ENCODE data around the gene FTO.

Gene FTO

DNA sequence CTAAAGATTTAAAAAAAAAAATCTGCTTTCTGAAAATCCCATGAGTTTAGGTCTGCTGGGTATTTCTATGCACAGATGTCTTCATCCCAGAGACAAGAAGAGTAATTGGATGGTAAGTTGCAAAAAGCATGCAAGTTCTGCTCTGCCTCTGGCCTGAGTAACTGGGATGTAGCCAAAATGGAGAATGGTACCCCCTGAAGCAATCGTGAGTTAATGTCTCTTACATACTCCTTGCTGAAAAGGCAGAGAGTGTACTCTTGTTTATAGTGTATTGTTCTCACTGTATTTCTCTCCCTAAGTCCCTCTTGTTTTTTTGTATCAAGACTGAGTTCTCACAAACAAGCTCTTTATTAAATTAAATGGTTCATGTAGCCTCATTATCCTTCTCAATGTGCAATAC lies 323.6 kb downstream of the FTO start:
- no peak for DNase-seq

DNA sequence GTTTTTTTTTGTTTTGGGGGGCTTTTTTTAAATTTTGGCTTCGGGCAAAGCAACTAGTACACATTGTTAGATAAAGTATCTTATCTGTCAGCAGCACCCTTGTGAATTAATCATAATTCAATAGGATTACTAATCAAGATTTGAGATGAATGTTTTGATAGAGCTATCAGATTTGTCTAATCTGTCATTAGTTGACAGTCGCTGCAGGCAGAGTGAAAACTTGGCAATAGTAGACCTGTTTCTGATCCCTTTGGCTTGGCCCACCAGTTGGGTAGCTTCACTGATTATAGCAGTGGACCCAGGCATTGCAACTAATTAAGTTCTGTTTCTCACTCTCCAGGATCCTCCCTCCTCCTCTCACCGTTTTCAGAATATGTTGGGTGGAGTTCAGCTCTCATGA lies 324.0 kb downstream of the FTO start:
- no peak for DNase-seq

DNA sequence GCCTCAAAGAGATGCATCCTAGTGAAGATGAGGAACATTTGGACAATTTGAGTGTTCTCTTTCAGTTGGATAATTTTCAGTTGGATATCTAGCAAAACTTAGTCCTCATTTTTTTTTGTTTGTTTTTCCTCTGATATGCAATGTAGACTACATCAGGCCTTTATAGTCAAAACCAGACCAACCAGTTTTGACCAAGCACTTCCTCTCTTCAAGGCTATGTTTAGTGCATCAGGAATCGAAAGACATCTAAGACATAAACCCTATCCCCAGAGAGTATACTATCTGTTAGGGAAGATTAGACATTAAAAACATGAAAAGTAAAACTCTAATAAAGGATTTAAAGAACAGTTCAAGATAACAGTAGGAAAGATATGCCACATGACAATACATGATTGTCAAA lies 326.5 kb downstream of the FTO start:
- no peak for DNase-seq

- DNase-seq = no peak
Observed at GRCh38 chr16:54031107-54031760, 327.3 kb downstream of the FTO start.

DNA sequence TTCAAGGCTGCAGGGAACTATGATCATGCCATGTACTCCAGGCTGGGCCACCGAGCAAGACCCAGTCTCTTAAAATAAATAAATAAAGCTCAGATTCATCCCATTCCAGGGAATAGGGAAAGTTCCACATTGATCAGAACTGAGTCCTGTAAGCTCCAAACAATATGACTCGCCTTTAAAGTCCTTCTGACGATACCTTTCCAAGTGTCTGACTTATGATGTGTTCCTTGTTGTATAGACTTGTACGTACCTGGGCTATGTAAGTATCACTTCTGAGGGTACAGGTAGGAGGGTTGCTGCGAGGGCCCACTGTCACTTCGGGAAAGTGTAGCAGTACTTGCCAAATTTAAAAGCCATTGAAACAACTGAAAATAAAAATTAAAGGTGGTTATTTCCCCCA lies 329.8 kb downstream of the FTO start:
- DNase-seq = no peak

- DNase-seq = no peak
Observed at GRCh38 chr16:54034684-54035083, 330.7 kb downstream of the FTO start.

DNA sequence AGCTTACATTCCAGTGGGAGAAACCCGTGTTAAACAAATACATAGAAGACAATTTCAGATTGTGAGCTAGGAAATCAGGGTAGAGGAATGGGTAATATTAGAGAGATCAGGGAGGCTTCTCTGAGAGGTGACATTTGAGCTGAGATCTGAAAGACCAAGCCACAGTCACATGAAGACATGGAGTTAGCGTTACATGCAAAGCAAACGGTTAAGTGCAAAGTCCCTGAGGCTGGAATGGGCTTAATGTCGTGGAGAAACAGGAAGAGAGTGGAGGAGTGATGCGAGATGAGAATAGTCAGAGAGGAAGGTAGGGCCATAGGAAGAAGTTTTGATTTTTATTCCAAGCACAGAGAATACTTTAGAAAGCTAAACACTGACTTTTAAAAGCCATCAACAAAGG lies 336.5 kb downstream of the FTO start:
- no peak for DNase-seq

- DNase-seq = no peak
Observed at GRCh38 chr16:54040975-54041374, 337.0 kb downstream of the FTO start.

DNA sequence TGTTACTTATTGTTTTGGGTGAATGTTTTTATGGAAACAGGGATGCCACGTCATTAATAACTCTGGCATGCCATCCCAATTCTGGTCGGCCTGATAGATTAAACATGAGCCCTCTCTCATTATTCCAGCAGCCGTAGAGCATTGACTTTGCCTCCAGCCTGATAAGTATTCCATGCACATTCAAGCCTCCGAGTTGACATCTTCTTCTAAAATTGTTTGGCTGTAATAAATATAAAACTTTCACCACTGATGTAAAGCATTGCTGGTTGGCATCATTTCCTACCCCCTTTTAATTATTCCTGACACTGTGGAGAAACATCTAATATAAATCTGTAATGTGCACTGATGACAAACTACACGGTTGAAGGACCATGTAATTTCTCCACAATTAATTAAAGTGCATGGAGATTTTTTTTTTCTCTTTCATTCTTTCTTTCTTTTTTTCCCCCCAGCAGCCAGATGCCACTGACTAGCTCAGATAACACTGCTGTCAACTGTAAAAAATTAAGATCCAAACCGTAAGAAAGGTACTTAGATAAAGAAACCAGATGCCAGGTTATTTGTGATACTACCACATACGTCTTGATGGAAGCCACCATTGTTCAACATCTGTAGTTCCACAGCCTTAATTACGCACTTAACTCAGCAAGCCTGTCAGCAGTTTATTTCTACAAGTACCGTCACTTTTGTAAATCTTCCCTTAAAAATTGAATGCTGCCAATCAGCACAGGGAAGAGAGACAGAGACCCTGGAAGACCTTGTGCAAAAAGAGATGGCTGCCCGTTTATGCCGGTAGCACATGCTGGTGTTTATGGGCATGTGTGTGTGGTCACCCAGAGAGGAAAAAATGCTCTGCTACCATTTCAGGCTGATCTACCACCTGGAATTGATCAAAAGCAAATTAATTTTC lies 344.9 kb downstream of the FTO start:
- no peak for DNase-seq

DNA sequence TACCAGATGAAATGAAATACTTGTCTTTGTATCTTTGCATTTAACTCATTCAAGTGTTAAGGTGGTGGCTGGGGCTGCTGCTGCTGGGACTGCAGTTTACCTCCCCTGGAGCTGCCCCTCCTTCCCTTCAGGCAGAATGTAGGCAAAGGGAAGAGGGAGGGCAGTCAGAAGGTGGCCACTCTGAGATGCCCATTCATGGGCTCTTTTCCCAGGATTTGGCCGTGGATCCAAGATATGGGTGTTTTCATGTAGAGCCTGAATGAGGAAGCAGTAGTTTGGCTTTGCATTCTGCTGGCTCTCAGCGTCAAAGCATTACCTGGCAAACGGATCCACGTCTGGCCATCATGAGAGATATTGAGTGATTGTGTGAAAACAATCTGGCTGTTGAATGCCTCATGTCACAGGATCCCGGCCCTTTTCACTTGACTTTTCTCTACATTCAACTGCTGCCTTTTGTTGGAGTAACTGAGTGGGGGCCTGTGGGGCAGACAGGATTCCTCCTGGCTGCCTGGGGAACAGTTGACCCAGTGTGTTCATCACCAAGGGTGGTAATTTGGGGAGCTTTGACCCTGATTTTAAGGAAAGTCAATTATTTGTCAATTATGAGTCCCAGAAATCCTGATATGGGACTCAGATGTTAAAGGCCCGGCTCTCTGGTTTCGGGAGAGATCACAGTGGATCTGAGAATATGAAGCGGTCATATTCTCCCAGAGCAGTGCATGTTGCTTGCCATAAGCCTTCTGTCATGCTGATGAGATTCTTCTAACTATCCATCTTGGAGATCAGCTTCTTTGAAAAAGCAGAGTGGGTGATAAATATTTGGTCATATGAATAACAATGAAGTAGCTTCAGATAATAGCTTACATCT lies 345.9 kb downstream of the FTO start:
- no peak for DNase-seq

DNA sequence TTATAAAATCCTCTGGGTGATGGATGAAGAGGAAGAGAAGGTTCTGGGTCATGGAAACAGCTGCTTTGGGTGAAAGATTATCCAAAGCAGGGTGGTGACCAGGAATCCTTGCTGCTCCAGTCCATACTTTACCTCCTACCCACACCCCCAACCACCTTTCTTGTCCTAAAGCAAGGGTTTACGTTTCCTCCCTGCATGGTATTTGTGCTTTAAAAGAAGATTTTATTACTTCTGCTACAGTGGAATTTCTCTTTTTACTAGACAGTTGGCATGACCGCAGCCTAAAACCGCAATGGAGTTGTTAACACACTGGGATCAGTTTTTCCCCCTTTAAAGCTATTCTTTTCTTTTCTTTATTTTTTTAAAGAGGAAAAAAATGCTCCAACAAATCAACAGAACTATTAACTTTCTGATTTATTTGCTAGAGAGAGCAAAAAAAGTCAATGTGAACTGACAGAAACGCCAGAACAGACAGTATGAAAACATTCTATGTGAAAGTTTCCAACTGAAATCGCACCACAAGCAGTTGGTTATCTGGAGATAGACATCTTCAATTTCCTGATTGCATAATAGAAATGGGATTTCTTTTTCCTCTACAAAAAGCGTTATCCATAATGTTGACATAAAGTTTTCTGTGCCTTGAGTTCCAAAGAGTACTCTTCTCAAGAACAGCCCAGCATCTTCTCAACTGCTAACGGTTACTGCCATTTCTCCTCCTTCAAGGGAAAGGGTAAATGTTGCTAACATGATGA lies 346.7 kb downstream of the FTO start:
- DNase-seq = no peak

DNA sequence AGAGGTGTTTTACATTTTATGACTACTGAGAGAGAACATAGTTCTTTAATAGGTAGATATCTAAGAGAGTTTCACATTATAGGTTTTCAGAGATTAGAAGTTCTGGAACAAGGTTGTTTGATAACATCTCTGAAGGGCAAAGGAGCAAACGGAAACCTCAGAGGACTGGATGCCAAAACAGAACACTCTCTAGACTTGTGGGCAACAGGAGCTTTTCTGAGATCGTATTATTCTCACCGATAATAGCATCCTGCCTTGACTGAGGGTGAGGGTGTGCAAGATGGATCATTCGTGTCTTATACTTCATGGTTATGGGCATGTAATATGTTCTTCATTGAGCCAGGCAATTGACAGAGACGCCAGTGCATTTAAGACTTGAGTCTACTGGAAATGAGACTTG lies 347.9 kb downstream of the FTO start:
- no peak for DNase-seq

DNA sequence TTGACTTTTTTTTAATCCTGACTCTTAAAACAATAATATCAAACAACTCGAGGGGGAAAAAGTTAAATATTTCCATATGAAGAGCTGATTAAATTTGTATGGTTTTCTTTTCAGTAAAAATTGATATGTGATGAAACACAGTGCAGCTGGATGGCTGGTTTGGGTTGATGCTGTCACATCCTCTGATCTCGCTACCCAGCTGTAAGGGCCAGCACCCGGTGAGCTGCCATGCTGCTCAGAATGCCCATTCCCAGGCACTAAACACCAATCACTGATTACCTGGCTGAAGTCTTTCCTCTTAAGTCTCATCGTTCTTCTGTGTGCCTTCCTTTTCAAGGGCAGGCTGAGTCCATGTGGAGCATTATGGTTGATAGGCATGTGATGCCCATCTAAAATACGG lies 348.3 kb downstream of the FTO start:
- DNase-seq = no peak

DNA sequence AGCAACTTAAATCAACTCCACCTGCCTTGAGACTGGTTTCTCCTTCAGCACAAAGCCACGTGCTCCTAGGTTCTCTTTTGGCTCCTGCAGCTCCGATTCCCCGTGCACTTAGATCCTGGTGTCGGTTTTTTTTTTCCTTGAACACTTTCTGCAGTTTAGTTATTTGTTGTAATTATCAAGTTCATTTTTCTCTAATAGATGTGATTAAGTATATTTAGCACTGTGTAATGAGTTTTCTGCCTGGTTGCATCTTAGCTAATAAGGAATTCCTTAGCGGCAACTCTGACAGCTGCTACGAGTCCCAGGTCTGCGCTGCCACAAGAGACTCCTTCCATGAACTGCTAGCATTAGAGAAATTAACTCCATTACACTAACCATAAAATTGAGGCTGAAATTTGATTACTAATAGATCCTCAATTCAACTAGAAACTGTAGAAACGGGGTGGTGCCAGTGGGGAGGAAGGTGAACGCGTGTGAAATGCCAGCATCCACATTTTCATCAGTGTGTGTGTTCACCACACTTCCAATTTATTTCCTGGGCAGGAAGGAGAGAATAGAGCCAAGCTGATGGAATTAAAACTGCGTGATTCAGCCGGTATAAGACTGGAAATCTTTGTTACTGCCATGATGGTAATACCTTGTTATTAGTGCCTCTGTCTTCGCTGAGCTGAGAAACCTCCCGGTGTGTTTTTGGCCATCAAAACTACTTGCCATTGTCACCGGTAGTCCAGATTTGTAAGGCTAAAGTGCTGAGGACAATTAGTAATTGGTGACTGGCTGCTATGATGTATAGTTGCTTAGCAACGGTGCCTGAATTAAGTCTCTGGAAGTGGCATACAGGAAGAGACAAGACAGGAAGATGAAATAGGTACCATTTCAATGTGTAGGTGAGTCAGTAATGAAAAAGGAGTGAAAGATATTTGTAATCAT lies 350.2 kb downstream of the FTO start:
- no peak for DNase-seq

DNA sequence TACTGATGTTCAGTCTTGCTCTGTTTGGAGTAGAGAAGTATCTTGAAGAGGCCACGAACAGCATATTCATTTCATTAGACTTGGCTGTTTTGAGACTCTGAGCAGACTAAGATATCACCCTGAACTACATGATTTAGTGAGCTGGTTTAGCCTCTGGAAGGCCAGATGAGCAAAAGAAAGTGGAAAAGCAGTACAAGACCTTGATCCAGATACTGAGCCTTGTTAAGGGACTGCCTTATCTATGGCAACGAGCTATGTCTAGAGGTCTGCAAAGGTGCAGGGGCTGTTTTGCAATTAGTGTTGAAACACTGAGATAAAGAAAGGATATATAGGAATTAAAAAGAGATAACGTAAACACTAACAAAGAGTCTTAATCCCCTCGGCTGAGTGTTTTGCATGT lies 351.2 kb downstream of the FTO start:
- DNase-seq = no peak

DNA sequence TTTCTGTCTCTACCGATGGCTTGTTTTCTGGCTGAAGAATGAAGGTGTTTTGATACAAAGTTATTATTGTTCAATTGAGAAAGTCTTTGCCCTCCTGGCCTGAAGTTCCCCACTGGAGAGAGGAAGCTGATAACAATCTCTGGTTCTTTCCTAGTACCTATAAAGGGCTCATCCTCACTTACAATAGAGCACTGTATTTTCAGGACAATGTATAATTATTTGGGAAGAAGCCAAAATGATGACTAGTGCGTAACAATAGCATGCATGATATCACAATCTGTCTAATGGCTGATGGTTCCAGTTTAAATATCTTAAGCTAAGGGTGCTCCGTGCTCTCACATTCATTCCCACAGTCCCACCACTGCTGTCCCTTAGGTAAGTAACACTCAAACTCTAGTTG lies 351.9 kb downstream of the FTO start:
- no peak for DNase-seq

DNA sequence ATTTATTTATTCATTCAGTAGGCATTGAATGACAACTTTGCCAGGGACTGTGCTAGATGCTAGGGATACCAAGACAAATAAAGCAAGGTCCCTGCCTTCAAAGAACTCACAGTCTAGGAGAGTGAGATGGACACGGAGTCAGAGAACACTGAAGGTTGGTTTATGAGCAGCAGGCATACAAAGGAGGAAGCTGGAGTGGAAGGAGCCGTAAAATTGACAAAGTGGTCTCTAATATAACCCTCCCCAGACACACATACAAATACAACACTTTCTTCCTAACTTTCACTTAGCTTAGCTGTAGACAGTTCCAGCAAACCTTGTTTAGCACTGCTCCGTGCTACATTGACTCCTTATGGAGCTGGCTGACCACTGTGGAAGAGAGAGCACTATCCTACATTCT lies 353.0 kb downstream of the FTO start:
- DNase-seq = no peak

DNA sequence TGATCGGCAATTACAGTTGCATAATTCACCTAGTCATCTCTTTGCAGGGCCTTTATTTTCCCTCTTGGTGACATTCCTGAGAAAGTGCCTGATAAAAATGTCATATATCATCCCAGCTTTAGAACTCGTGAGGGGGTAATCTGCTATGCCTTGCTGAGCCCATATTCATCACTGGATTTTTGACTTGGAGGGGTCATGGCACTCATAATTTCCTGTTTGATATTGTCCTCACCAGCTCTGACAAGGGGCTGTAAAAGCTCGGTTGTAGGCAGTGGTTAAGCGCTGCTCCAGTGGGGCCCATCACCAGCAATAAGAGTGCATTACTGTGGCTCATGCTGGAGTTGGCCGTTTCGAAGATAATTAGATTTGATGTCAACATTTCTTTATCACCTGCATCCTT lies 355.4 kb downstream of the FTO start:
- DNase-seq = no peak

DNA sequence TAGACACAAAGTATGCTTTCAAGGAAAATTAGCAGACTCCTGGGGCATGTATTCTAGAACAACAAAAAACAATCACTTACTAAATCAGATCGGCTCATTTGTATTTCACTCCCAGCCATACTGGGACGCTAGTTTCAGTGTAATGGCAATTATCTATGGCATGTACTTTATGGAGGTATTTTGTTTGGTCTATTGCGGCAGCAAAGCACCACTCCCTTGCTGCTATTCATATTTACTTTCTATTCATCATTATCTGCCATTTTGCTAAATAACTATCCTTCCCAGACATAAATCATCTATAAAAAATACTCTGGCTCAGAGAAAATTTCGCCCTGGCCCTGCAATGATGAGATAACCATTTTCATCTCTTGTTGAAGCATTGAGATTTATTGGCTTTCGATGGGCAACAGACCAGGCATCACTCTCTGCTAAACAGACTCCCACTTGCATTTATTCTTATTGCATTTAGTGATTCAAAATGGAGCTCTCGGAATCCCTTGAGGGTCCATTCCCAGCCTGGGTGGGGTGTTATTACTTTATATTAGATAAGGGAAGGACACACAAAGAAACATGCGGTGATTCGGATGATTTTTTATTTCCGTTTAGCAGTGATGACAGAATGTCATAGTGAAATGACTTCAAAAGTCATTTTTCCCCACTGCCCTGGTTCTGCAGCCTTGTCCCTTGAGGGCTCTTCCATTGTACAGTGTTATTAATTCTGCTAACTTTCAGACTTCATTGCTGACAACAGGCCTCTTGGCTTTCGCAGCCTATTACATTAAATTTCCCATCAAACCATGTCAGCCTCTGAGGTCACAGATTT lies 356.9 kb downstream of the FTO start:
- DNase-seq = no peak

- no peak for DNase-seq
Observed at GRCh38 chr16:54061454-54061853, 357.5 kb downstream of the FTO start.
